ENCODE data around the gene SORBS1. TPM values are rescaled to one million over a fixed set of nuclear protein-coding genes. Genes with fewer than 3 reads are reported as not detected.

Gene SORBS1
- total RNA-seq, 2 donors from 2014 or later: 17.6 to 150 TPM

- Histone ChIP-seq H3K27ac (peak overlapping the region; percentile 34), H3K4me3 (no peak overlapping the region), H3K27me3 (no peaks in the 10 kb centered on the region), H3K9me3 (no peaks in the 10 kb centered on the region), H3K9ac (ENCODE audit: low read depth in 2 of 2, low read length in 2 of 2) (no peak overlapping the region), H3K4me1 (no peaks in the 10 kb centered on the region), H3K36me3 (no peaks in the 10 kb centered on the region)
- intact Hi-C loops (cut with DNase I): no loop called here
- TF ChIP-seq CTCF (IDR thresholded peaks at IDR 0.05): no peak
- no peak for DNase-seq
Measured at GRCh38 chr10:95536017-95536416, 25.2 kb downstream of the SORBS1 start.

- H3K27ac ChIP-seq: peak overlapping the region; percentile 31
- TF ChIP-seq CTCF (IDR thresholded peaks at IDR 0.05): no peak
- intact Hi-C loops (cut with DNase I): no loop called here
- H3K4me1 ChIP-seq: no peaks in the 10 kb centered on the region
- no peak overlapping the region for H3K4me3 ChIP-seq
- H3K9me3 ChIP-seq: no peaks in the 10 kb centered on the region
- no peaks in the 10 kb centered on the region for H3K27me3 ChIP-seq
- no peaks in the 10 kb centered on the region for H3K36me3 ChIP-seq
- DNase-seq: no peak
- H3K9ac ChIP-seq (ENCODE audit: low read depth in 2 of 2, low read length in 2 of 2): no peak overlapping the region
Measured at GRCh38 chr10:95535526-95535925, 25.6 kb downstream of the SORBS1 start.

DNA sequence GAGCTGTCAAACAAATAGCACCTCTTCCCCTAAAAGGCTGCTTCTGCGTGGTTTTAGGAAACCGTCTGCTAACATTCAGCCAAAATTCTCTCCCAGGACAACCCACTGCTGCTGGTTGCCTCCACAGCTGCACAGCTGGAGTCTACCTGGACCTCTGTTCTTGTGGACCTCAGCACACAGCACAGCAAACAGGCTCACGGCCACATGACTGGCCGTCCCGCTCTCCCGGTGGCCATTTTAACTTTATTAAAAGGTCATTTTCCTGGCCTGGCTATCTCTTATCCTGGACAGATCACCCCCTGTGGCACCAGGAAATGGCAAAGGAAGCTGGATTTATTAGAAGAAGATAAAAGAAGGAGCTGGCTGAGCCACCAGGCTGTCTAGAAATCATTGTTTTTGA lies 27.6 kb downstream of the SORBS1 start:
- no peaks in the 10 kb centered on the region for H3K36me3 ChIP-seq
- no peak for TF ChIP-seq CTCF (IDR thresholded peaks at IDR 0.05)
- H3K4me1 ChIP-seq: peaks cover 3% of the 10 kb centered on the region
- no peaks in the 10 kb centered on the region for H3K27me3 ChIP-seq
- no peak overlapping the region for H3K27ac ChIP-seq
- H3K9ac ChIP-seq (ENCODE audit: low read depth in 2 of 2, low read length in 2 of 2): no peak overlapping the region
- no peak overlapping the region for H3K4me3 ChIP-seq
- no peak for DNase-seq
- intact Hi-C loops (cut with DNase I): no loop called here
- H3K9me3 ChIP-seq: no peaks in the 10 kb centered on the region

DNA sequence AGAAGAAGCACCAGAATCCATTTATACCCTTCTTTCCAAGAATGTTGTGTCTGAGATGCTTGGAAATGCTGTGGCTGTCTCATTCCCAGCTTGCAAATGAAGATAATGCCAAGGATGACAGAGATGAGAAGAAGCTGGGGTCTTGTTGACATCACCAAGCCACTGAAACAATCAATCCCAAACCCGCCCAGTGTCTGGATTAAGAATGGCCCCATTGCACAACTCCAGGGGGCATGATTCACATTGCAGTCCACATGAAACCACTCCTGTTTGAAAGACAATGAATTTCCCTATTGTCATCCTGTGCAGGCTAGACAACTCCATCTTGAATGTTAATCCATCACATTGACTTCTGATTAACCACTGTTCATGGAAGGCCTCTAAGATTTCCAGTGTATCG lies 28.6 kb downstream of the SORBS1 start:
- DNase-seq: no peak
- Histone ChIP-seq H3K36me3 (no peaks in the 10 kb centered on the region), H3K4me1 (peaks cover 3% of the 10 kb centered on the region), H3K27me3 (no peaks in the 10 kb centered on the region), H3K27ac (peak overlapping the region; percentile 1), H3K9ac (ENCODE audit: low read depth in 2 of 2, low read length in 2 of 2) (no peak overlapping the region), H3K9me3 (no peaks in the 10 kb centered on the region), H3K4me3 (no peak overlapping the region)
- intact Hi-C loops (cut with DNase I): no loop called here
- TF ChIP-seq CTCF (IDR thresholded peaks at IDR 0.05): no peak

DNA sequence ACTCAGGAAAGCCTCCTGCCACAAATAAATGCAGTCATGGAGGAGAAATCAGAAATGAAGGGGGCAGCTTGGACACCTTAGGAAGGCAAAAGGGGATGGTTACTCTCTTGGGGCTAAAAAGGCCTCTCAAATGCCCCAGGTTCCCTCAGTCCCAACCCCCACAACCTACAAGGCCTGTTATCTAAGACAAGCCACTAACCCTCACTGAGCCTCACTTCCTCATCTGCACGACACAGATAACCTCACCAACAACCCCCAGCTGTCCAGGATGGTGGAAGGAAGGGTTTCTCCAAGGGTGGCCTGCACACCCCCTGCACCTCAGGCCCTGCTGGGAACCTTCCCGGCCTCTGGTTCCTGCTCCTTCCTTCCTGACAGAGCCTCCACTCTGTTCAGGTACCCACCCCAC lies 29.2 kb downstream of the SORBS1 start:
- Histone ChIP-seq H3K9me3 (no peaks in the 10 kb centered on the region), H3K27ac (peak overlapping the region; percentile 1), H3K4me1 (peaks cover 3% of the 10 kb centered on the region), H3K4me3 (no peak overlapping the region), H3K9ac (ENCODE audit: low read depth in 2 of 2, low read length in 2 of 2) (no peak overlapping the region), H3K27me3 (no peaks in the 10 kb centered on the region), H3K36me3 (no peaks in the 10 kb centered on the region)
- intact Hi-C loops (cut with DNase I): no loop called here
- TF ChIP-seq CTCF (IDR thresholded peaks at IDR 0.05): no peak
- no peak for DNase-seq

All from colonic mucosa (tissue), 4 donors.